GM18511 (cell line): ENCODE results near the gene CCDC182.

ENCODE experiments used
- ATAC-seq: cut with Tn5 transposase; IDR thresholded peaks from one replicate; pipeline ENCODE4 v1.9.1; 2021; ENCODE audit warnings: mild to moderate bottlenecking, moderate library complexity; ENCODE audit not compliant: unreplicated experiment

CCDC182 gene

DNA sequence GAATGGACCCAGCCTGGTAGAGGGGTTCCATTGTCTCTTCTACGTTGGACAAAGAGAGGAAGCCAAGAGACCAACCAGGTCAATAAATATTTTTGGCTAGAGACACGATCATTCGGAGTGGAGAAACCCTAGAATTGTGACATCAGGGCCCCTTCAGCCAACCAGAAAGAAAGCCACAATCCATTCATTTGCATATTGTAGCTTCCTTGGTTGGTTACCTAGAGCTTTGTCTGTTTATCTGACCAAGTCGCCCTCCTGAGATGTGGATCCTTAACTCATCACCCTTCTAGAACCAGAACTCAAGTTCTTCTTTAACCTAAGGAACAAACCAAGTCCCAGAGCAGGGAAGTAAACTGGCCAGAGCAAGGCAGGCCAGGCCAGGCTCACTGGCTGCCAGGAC is at the start of gene CCDC182:
TSS of gene CCDC182 (minus strand) at position 58 of the 400 bp plus-strand sequence. CDS start at position 31, 27 bp downstream.
- no peak for ATAC-seq

DNA sequence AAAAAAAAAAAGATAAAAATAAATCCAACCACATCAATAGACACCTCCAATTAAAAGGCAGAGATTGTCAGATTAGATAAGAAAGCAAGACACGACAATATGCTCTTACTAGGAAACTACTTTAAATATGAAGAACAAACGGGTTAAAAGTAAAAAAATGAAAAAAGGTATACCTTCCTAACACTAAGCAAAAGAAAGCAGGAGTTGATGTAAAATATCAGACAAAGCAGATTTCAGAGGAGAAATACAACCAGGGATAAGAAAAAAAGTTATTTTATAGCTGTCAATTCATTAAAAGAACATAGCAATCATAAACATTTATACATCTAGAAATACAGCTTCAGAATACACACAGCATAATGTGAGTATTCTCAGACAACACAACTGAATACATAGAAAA is 49.7 kb upstream of the CCDC182 start:
- ATAC-seq: no peak

DNA sequence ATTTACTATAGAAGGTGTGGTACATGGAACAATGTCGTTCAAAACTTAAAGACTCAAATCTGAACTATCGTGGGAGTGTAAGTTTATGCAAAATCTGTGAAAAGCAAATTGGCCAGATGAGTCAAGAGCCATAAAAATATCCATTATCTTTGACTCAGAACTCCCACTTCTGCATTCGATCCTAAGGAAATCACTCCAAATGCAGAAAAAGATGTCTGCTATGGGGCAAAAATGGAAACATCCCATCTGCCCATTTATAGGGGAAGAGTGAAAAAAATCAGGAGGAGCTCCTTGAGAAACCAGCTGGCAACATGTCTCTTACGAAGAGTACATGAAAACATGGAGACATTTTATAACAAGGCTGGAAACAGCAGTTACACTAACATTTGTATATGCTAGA is 43.6 kb upstream of the CCDC182 start:
- no peak for ATAC-seq

DNA sequence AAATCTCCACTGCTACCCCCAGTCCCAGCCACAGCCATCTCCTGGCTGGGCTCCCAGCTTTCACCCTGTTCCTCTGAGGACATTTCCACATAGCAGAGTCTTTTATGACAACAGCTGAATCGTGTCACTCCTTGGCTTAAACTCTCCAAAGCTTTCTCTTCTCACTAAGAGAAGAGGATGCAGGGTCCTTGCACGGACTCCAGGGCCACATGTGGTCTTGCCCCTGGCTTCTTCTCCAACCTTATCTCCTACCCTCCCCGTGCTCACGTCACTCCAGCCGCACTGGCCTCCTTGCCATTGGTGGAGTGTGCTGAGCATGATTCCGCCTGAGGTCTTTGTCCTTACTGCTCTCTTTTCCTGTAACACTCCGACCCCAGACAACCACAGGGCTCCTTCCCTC is 39.9 kb upstream of the CCDC182 start:
- ATAC-seq: no peak

DNA sequence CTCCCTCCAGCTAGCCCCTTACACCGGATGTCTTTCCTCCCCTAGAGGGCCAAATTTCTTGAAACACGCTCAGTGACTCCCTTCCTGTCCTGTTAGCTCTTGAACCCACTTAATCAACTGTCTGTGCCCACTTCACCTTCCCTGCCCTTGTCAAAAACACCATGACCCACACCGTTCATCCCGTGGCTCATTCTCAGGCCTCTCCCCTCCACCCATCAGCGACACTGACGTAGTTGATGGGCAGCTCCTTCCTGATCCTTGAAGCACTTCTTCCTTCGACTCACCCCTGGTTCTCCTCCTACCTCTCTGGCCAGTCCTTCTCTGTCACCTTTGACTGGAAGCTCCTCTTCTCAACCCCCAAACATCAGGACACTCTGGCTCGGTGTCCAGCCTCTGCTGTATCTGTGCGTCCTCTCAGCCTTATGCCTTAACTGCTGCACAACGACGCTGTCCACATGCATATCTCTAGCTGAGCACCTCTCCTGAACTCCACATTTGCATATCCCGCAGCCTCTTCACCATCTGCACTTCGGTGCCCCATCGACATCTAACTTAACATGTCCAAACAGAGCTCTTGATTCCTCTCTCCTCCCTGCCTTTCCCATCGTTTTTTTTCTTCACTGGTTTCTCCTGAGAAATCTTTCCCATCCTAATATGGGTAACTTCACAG is 39.3 kb upstream of the CCDC182 start:
- ATAC-seq: no peak

DNA sequence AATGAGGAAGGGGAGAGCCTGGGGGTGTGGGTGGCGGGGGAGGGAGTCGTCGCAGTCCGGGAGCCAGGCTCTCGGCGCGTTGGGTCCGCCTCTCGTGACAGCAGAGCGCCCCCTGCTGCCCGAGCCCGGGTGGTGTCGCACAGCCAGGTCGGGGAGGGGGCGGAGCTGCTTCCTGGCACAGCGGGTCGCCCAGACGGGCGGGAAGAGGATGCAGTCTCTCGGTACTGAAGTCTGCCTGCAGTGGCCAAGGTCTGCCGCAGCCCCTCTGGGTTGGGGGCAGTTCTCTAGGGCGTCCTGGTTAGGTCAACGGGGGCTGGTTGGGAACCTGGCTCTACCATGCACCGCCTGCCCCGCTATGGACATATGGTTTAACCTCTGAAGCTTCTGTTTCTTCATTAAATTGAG is 38.2 kb upstream of the CCDC182 start:
- no peak for ATAC-seq

DNA sequence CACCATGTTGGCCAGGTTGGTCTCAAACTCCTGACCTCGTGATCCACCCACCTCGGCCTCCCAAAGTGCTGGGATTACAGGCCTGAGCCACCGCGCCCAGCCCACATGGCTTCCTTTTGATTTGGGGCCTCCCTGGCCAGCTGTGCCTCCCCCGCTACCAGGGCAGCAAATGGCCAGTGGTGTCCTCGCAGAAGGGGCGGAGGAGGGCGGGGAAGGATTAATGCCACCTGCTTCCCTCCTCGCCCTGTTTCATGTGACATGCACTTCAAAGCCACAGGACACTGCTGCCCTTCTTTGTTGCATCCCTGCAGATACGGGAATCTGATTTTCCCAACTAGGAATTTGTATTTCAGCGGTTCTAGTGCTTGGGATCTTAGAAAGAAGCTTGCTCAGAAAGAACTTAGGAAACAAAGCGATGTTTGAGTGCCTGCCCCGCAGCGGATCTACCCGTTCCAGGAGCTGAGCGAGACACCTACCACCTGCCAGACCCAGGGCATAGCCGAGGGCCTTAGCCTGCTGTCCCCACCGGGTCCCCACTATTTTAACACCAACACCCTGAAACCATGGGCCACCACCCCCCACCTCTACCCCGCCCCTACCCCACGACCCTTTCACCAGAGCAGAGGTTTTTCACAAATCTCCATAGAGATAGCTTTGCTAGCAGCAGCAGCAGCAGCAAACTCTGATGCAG is 37.7 kb upstream of the CCDC182 start:
- no peak for ATAC-seq

DNA sequence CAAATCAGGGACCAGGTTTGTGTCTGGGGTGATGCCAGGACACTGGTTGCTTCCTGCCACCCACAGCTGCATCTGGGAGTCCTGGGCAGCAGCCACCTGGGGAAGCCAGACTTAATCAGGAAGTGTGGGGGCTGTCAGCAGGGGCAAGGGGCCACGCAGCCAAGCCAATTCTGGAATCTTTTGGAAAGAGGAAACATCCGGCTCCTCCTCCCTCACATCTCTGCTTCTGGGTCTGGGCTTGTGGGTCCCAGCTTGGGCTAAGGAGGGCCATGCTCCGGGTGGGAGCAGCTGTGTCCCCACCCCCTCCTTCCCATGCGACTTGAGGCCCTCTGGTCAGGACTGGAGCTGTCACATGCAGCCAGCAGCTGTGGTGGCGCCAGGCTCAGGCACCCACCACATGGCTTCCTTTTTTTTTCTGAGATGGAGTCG is 37.0 kb upstream of the CCDC182 start:
- no peak for ATAC-seq

DNA sequence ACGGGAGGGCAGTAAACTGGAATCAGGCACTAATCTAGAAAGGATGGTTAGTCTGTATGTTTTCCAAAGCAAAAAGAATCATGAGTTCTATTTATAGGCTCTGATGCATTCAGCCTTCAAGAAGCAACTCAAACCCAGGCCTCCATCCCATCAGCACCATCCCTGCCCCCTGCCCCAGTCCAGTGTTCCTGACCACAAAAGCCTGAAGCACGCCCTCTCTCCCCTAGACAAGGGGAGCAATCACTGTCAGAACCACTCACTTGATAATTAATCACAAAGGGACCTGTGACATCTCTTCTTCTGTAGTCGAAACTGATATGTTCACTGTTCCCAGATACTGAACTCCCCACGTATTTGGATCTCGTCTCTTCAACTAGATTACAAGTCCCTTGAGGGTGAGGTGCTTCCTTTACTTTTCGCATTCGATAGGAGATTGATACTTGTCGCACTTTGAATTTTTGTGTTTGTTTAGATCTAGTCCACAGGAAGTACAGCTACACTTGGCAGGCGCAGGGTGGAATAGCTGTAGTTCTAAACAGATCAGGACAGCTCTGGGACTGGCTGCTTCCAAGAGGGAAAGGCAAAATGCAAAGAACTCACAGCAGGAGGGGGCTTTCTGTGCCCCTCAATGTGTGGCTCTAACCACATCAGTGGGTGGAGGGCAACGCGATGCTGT is 36.4 kb upstream of the CCDC182 start:
- no peak for ATAC-seq

DNA sequence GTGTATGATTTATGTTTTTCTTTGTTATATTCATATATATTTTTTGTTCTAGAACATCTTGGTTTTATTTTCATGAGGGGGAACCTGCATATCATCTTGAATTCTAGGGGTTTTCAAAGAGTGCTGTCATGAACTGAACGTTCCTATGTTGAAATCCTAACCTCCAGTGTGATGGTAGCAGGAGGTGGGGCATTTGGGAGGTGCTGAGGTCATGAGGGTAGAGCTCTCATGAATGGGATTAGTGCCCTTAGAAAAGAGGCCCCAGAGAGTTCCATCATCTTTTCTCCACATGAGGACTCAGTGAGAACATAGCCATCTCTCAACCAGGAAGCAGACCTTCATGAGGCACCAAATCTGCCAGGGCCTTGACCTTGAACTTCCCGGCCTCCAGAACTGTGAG is 34.6 kb upstream of the CCDC182 start:
- ATAC-seq: no peak

DNA sequence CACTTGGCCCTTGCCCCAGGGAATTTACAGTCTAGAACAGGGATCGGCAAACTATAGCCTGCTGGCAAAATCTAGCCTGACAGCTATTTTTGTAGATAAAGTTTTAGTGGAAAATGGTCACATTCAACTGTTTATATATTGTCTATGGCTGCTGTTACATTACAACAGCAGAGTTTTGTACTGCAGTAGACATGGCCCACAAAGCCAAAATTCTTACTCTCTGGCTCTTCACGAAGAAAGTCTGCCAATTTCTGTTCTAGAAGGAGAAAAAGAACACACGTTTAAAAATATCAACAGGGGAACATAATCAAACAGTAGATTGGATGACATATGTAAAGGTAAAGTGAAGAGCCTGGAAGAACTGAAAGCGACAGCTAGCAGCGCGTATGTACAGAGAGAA is 33.2 kb upstream of the CCDC182 start:
- no peak for ATAC-seq

DNA sequence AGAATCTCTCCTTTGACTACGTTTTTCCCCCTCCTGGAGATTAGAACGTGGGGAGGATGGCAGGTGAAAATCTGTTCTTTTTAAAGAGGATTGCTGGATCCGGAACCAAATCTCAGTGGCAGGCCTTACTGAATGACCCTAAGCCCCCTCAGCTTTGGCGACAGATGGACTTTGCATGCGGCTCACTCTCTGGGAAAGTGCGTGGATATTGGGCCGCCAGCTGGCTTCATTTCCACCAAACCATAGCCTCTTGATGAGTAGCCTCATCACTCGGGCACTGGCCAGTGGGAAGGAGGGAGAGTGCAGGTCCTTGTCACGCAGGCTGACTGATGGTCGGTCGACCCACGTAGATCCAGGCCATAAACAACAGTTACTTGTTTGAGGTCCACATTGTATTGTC is 31.3 kb upstream of the CCDC182 start:
- no peak for ATAC-seq

DNA sequence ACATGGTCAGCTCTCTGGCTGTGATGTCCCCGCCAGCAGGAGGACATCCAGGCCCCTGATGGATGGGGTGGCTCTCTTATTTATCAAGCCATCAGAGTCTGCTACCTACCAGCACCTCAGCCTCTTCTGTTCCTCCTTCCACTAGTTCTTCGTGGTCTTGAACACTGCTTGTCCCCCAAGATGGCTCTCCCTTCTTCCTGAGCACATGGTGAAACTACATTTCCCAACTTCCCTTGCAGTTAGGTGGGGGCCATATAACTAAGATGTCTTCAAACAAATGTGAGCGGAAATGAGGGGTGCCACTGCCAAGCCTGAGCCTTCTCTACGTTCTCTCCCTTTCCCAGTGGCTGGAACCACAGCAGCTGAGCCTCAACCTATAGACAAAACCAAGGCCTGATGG is 29.8 kb upstream of the CCDC182 start:
- no peak for ATAC-seq

DNA sequence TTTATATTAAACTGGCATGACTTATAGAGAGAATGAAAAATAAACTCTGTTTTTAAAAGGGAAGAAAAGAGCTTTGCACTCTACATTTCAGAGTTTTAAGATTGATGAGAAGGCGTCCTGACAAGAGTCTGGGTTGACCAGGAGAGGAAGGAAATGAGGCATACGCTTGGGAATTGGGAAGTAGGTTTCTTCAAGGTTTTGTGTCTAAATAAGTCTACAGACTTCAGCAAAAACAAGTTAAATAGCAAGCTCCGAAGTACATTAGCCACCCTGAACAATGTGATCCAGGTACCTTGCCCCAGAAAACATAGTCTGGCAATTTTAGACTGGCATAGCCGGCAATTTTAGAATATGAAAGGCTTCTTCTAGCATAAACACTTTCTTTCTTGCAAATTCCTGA is 28.5 kb upstream of the CCDC182 start:
- no peak for ATAC-seq

DNA sequence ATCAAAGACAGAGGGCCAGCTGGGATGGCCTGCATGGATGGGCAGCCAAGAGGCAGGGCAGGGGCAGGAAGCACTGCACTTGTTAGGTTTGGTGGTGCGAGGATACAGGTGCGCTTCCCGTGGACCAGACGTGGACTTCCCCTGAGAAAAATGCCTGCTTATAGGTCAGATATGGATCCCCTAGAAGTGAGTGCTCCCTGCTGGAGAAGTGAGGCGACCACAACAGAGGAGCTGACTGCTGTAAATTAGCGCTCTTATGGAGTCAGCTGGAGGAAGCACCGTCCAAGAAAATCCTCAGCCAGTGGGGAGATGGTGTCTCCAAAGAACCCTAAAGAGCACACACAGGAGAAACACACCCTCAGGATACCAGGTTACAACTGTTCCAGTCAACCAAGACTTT is 27.7 kb upstream of the CCDC182 start:
- no peak for ATAC-seq

DNA sequence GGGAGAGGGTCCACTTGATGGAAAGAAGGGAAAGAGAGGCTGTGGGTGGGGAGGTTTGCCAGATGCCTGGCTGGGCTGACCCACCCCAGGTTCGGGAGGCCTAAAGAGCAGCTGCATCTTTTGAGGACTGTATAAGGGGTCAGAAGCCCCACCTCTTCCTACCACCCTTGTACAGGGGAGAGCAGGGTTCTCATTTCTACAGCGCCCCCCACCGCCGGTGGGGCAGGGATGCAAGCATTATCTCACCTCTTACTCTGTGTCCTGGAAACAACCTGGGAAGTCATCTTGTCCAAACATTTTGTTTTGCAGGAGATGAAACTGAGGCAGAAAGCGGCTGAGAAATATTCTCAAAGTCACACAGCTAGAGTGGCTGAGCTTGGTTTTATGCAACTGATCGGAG is 22.5 kb upstream of the CCDC182 start:
- no peak for ATAC-seq

DNA sequence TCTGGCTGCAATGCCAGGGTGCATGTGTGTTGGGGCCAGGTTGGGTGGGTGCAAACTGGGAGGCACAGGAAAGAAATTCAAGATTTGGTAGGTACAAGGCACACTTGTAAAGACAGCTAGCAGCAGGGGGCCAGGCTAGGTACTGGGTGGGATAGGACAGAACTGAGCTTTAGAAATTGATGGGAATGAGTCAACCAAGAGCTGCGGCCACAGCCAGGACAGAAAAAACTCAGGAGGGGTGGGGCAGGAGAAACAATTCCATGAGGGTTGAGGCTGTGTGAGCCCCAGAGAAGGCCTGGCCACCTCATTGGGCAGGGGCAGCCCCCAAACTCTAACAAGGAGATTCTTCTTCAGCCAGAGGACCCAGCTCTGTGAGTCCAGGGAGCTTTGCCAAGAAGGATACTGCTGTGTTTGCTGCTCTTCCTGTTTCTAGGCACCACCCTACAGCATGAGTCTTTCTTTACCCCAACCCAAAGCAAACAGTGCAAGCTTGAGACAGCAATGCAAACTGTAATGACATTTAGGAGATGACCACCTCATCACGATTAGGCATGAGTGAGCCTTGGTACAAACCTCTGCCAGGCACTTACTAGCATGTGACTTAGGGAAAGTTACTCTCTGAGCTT is 21.3 kb upstream of the CCDC182 start:
- ATAC-seq: no peak

DNA sequence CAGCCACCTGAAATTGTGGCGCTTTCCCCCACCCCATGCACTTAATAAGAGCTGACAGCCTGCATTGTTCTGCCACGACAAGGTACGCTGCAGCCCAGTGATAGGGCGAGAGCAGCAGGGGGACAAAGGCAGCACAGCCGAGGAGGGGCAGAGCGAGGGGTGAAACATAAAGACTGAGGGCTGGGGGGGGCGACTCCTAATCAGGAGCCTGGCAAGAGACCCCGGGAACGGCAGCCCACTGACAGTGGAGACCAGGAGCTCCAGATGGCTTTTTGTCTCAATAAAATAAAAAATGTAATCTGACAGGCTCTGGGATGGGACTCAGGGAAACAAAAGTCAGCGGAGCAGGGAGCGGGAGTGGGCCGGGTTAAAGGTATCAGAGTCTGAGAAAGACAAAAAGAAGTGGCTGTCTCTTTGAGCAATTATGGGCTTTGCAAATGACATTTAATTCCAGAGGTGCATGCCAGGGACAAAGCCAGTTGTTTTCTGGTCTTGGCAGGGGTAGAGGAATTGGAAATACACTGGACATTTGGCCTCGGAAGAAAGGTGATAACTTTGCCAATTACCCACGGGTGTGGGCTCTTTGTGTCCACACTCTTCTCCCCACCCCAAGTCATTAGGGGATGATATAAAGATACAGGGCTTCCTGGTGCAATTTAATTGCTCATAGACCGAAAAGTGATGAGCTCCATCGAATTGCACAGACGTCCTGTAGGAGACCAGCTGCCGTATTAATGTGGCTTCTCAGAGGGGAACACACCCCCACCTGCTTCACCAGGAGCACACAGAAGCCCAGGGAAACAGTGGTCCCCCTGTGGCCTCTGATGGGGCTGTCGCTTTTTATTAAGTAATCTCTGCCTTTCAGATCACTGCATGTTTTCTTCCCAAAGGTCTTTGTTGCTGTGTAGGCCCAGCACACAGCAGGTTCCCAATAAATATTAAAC is 17.6 kb upstream of the CCDC182 start:
- ATAC-seq: no peak

DNA sequence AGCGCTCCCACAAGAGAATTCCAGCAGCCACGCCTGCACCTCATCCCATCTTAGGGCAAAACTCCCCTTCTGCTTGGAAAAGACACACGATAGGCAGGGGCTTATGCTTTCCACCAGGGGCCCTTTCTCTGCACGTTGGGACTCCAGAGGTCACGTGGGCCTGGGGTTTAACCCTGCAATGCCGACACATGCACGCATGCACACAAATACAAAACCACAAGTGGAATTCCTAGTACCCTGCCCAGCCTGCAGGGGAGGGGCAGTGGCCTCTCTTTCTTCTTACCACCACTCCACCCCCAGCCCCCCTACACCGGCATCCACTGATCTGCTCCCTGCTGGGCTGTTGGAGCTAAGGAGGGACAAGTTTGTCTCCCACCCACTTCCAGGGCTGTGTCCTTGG is 16.8 kb upstream of the CCDC182 start:
- no peak for ATAC-seq

DNA sequence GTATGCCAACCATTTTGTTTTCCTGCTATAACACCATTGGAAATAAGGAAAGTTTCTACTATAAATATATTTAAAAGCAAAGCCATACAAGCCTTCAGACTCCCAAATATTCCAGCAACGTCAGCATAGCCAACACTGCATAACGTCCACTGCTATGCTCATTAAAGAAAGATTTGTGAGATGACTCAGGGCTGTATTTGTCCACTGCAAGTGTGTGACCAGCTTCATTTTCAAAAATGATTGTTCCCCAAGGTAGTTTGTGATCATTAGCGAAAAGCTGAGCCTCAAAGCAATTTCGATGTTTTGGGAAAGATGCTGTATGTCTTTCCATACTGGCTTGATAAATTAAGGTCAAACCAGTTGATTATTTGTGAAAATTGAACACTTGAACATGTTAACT is 14.9 kb upstream of the CCDC182 start:
- ATAC-seq: no peak

DNA sequence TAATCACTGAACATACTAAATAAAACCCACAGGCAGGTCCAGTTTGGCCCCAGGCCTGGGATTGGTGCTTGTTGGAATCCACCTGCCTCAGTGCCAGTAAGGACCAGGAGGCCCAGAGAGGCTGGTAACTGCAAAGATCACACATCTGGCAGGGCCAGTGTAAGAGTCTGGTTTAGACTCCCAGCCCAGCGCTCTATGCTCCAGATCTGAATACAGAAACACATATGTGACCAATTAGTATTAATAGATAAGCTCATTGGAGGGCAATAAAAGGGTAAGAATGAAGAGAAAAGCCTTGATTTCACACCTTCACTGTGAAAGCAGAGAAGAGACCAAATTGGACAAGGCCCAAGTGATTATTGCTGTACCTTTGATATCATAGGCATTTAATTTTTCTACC is 13.6 kb upstream of the CCDC182 start:
- no peak for ATAC-seq
